Measurements from ENCODE around the gene PDE4B. TPM values are rescaled to one million over a fixed set of nuclear protein-coding genes. Genes with fewer than 3 reads are reported as not detected.

PDE4B gene
- polyA plus RNA-seq, 1 donor from 2014 or later: 135 TPM

- Histone ChIP-seq H2AFZ (ENCODE audit: low read depth, low read length) (no peak overlapping the region), H3K4me2 (ENCODE audit: low read length) (no peak overlapping the region), H3K9ac (ENCODE audit: low read length) (no peak overlapping the region), H3K36me3 (ENCODE audit: insufficient read depth, low read length) (peaks cover 16% of the 10 kb centered on the region), H3K79me2 (replicated peaks; ENCODE audit: insufficient read depth, low read length) (no peaks in the 10 kb centered on the region), H3K27ac (ENCODE audit: low read length) (no peak overlapping the region), H3K27me3 (ENCODE audit: insufficient read depth, low read depth, low read length) (no peaks in the 10 kb centered on the region), H3F3A (ENCODE audit: insufficient read depth, low read length, poor library complexity, severe bottlenecking) (no peaks in the 10 kb centered on the region), H3K9me3 (ENCODE audit: low read length) (no peaks in the 10 kb centered on the region), H3K9me2 (ENCODE audit: insufficient read depth, low read length) (no peaks in the 10 kb centered on the region), H4K20me1 (ENCODE audit: insufficient read depth) (no peaks in the 10 kb centered on the region), H3K4me3 (ENCODE audit: low read length) (no peak overlapping the region)
- no peak for TF ChIP-seq RAD21 (conservative IDR thresholded peaks at IDR 0.05)
- no peak for TF ChIP-seq MXI1 (conservative IDR thresholded peaks at IDR 0.05; ENCODE audit: poor library complexity, severe bottlenecking)
- TF ChIP-seq SMC3 (conservative IDR thresholded peaks at IDR 0.05; ENCODE audit: poor library complexity): no peak
- no peak for TF ChIP-seq EP300 (conservative IDR thresholded peaks at IDR 0.05; ENCODE audit: poor library complexity, severe bottlenecking)
- TF ChIP-seq EZH2 (IDR thresholded peaks at IDR 0.05; ENCODE audit: borderline replicate concordance, insufficient read depth, low read length, poor library complexity, severe bottlenecking): no peak
Measured at GRCh38 chr1:66375125-66375524, 582.4 kb downstream of the PDE4B start.

GRCh38 chr1:66380452-66381212 is 587.9 kb downstream of the PDE4B start:
- TF ChIP-seq EZH2 (IDR thresholded peaks at IDR 0.05; ENCODE audit: borderline replicate concordance, insufficient read depth, low read length, poor library complexity, severe bottlenecking) (no peak), RAD21 (conservative IDR thresholded peaks at IDR 0.05) (no peak), MXI1 (conservative IDR thresholded peaks at IDR 0.05; ENCODE audit: poor library complexity, severe bottlenecking) (no peak), EP300 (conservative IDR thresholded peaks at IDR 0.05; ENCODE audit: poor library complexity, severe bottlenecking) (no peak), REST (IDR thresholded peaks at IDR 0.05; ENCODE audit: borderline replicate concordance) (no peak), CTCF (IDR thresholded peaks at IDR 0.05; ENCODE audit: poor library complexity, severe bottlenecking) (no peak), SMC3 (conservative IDR thresholded peaks at IDR 0.05; ENCODE audit: poor library complexity) (no peak), TAF1 (IDR thresholded peaks at IDR 0.05; ENCODE audit: low read depth) (no peak), POLR2AphosphoS5 (IDR thresholded peaks at IDR 0.05) (no peak)
- Histone ChIP-seq H3K27ac (ENCODE audit: low read length) (no peak overlapping the region), H3K36me3 (ENCODE audit: insufficient read depth, low read length) (no peaks in the 10 kb centered on the region), H2AFZ (ENCODE audit: low read depth, low read length) (no peak overlapping the region), H3K27me3 (ENCODE audit: insufficient read depth, low read depth, low read length) (no peaks in the 10 kb centered on the region), H3K9me3 (ENCODE audit: low read length) (peaks cover 3% of the 10 kb centered on the region), H3K79me2 (replicated peaks; ENCODE audit: insufficient read depth, low read length) (no peaks in the 10 kb centered on the region), H3K9ac (ENCODE audit: low read length) (no peak overlapping the region), H3F3A (ENCODE audit: insufficient read depth, low read length, poor library complexity, severe bottlenecking) (no peaks in the 10 kb centered on the region), H3K4me2 (ENCODE audit: low read length) (no peak overlapping the region), H4K20me1 (ENCODE audit: insufficient read depth) (no peaks in the 10 kb centered on the region), H3K9me2 (ENCODE audit: insufficient read depth, low read length) (no peaks in the 10 kb centered on the region), H3K4me3 (ENCODE audit: low read length) (no peak overlapping the region)

Measured in neural cell (in vitro differentiated cells).